HG03095 (cell line): ENCODE measurements around the gene IGSF3.

Experiments
- ATAC-seq: cut with Tn5 transposase; IDR thresholded peaks from one replicate; pipeline ENCODE4 v1.9.1; 2021; ENCODE audit warnings: moderate library complexity; ENCODE audit not compliant: unreplicated experiment

The IGSF3 gene

DNA sequence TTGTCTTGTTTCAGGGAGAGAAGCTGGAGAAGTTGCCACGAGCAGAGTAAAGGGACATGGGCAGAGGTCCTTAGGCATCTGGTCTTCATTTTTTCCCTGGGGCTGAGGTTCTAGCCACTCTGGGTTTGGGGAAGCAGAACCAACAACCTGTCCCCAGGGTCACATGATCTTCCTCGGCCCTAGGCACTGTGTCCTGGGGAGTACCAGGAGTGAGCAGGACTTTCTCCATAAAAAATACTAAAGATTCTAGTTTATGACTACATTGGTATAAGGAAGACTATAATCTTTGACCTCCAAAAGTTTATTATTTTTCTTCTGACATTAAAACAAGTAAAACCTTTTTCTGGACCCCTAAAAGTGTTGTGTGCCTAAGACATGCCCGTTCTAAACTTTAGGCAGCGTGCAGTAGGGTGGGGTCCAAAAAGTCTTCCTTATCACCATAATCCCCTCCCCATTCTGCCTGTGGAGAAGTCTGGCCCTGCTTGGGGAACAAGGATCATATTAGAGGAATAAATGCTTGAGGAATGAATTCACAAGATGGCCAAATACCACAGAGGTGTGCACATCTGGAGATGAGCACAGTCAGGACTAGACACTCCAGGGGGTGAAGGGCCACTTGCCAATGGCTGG, 19.3 kb upstream of the IGSF3 start:
- ATAC-seq, result no peak

DNA sequence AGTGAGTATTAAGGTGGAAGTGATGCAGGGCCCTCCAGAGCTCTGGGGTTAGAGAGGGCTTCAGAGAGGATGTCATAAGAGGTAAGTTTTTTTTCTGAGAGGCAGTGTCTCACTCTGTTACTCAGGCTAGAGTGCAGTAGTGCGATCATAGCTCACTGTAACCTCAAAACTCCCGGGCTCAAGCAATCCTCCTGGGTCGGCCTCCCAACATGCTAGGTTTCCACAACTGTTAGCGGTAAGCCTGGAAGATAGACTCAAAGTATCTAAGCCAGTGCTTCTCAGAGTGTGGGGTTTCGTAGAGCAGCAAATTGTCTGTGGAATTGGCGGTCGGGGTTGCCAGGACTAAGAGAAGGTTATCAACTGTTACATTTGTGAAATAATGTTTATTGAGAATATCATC, 18.6 kb upstream of the IGSF3 start:
- no peak for ATAC-seq

DNA sequence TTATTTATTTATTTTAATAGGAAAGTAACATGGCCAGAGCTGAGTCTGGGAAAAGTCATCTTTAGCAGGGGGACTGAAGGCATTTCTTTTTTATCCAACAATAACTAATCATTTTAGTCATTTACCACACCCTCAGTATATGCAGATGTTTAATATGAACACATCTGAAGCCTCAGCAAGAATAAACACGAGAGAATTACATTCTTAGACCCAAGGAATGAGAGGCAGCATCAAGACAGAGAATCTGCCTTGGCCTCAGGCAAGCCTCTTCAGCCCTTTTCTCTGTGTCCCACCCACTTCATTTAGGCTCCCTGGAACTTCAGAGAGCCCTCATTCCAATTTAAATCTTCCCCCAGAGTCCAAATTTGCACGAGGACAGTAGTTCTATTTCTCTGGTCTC, 17.0 kb upstream of the IGSF3 start:
- ATAC-seq, result no peak

DNA sequence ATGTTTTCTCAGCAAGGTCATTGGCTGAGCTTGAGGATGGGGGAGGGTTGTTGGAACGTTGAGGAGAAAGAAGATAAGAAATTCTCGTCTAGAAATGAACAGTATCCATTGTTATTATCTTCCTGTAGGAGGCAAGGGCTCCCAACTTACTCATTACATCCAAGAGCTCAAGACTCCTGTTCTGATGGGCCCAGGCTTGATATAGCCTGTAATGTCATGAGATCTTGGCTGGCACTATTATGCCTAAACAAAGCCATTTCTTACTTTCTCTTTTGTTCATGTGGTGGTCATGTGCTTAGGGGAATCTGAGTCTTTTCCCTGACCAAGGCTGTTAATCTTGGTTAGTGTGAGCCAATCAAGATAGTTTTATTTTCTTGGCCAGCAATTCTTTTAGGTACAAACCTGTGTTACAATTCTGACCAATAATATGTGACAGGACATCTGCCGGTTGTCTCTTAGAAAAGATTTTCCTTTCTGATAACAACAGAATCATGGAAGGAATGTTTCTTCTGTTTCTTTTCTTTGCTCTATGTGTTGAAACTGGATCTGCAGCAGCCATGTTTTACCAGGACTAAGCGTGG, 15.2 kb upstream of the IGSF3 start:
- ATAC-seq, result no peak

DNA sequence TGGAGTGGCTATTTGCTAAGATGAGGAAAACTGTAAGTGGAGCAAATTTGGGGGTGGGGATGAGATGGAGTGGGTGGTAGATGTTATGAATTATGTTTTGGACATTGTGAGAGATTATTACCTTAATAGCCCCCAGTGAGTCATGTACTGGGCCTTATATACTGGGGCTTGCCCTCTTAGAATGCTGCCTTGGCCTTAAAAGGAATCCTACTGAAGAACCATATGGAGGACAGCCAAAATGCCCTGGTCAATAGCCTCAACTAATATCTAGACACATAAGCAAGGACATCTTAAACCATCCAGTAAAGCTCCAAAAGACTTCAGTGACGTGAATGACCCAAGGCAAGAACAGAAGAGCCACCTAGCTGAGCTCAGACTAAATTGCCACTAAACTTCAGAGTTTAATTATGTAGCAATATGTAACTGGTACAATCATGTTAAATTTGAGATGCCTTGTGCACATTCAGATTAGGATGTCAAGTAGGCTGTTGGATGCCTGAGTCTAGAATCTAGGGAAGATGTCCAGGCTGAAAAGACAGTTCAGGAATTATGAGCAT, 13.9 kb upstream of the IGSF3 start:
- no peak for ATAC-seq

DNA sequence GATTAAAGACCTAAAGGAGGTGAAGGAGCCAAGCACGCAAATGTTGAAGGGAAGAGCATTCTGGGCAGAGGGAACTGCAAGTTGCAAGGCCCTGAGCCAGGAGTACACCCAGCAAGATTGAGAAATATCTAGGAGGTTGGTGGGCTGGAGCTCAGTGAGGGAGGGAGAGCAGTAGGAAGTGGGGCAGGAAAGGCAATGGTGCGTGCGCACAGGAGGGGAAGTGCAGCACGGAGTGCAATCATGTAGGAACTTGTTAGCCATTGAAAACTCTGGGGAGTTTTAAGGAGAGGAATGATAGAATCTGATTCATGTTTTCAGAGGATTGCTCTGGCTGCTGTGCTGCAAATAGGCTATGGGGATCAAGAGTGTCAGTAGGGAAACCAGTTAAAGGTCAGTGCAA, 13.2 kb upstream of the IGSF3 start:
- no peak for ATAC-seq

DNA sequence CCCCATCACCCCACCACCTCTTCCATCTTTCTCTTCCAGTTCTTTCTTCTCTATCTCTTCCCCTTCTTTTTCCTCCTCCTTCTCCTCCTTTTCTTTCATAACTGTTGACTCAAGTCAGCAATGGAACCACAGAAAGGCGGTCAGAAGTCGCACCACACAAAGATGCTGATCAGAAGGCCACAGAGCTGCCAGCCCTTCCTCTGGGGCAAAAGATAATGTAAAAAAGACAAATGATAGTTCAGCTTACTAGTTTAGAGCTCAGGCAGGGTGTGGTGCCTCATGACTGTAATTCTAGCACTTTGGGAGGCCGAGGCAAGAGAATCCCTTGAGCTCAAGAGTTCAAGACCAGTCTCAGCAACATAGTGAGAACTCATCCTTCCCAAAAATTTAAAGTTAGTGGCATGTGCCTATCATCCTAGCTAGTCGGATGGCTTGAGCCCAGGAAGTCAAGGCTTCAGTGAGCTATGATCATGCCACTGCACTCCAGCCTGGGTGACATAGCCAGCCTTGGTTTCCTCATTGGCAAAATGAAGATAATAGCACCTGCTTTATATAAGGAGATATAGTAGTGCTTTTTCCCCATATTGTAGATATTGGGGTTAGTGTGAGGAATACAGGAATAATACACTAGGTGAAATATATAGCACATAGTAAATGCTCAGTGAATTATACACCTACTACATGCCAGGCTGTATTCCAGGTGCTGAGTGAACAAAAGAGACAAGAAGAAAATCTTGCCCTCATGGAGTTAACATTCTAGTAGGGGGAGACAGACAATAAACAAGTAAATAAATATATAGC, 12.5 kb upstream of the IGSF3 start:
- ATAC-seq, result no peak

DNA sequence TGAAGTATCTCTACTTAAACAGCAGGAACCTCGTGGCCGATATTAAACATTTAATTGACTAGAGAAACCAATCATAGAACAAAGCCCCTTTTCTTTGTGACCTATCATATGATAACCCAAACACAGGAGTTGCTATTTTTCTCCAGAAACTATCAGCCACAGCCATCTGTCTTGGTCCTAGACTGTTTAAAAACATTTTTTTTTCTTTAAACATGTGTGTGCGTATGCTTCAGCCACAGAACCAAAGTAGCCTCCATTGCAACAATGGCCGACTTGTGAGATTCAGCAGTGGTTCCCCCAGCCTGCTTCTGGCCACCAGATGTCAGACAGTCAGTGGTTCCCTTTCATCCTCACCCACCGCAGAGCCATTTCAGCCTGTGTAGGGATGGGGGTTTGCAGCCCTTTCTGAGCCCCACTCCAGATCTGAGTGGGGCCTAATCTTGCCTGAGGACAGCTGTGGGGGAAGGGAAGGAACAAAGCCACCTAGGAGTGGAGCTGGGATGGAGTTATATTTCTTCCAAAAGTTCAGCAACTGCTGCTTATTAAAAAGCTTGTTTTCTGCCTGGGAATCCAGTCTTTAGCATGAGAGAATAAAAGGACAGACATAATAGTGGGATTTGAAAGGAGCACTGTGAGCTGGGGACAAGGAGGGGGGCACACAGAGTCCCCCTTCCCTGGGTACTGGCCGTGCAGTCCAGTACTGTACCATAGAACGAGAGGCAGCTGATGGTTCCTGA, 11.7 kb upstream of the IGSF3 start:
- ATAC-seq, result no peak

DNA sequence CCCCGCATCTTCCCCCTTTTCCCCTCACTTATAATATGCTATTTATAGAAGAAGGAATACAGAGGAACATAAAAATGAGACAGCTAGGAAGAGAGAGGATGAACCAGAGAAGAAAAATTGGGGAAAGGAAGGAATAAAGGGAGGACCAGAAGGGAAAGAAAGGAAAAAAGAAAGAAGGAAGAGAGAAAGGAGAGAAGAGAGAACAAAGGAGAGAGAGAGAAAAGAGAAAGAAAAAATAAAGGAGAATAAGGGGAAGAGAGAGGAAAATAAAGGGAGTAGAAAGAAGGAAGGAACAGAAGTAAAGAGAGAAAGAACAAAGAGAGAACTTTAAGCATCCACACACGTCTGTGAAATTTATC, 11.2 kb upstream of the IGSF3 start:
- ATAC-seq, result no peak

DNA sequence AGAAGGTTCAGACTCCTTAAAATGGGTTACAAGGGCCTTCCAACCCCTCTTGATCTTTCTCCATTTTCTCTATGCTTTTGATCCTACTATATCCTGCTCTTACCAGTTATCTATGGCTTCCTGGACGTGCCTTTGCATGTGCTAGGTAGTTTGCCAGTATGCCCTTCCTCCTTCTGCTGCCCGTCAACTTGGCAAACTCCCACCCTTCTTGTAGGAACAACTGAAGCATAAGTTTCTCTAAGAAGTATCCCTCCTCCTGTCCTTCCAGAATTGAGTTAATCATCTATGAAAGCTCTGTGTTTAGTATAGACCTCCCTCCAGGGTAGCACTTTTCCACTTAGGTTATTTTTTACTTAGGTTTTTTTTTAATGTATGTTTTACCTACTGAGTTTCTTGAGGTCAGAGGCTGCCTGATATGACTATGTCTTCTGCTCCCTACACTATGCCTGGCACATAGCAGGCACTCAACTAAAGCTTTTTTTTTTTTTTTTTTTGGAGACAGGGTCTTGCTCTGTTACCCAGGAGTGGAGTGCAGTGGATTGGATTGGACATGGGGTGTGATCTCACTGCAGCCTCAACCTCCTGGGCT, 10.0 kb upstream of the IGSF3 start:
- no peak for ATAC-seq

DNA sequence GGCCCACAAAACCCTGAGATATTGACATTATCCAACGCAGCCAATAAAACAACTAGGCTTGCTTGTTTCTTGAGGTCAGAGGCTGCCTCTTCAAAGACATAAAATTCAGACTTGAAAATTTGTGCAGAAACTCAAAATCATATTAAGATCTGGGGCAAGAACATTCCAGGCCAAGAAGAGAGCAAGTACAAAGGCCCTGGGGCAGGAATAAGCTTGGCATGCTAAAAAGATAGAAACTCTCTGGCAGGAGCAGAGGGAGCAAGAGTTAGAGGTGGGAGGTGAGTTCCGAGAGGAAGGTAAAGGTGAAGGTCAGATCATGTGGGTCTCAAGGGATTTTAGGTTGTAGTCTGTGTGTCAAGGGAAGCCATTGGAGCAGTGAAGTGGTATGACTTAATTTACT, 8.8 kb upstream of the IGSF3 start:
- no peak for ATAC-seq

DNA sequence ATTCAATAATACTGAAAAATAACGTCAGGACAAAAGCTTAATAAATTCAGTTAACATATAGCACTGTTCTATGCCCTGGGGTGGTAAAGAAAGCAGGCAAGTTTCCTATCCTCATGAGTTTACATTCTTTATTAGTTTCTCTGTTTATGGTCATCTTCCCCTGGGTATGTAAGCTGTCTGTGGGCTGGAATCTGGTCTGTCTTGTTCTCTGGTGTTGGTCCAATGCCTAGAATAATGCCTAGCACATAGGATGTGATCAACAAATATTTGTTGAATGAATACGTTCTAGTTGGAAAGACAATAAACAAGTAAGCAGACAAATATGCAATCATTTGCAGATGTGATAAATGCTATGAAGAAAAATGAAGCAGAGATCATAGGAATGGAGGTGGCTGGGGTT, 7.2 kb upstream of the IGSF3 start:
- no peak for ATAC-seq

DNA sequence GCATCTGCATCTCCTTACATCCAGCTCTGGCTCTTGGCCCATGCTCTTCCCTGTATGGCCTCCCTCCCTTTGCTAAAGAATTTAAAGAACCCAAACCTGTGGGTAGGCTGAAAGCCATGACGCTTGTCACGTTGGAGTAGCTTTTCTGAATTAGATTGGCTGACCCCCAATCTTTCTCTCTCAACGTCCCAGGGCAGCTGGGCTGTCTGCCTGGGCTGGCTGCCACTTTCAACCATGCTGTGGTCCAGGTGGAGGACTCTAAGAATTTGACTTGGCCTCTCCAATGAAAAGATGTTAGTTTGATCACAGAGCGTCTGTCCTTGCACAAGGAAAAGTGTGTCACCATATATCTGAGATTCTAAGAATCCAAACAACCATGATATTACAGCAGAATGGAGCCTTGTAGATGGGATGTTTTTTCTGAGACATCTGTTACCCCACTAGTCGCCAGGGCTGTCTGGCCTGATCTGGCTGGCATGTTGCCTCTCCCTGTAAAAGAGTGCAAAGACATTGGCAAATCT, 6.5 kb upstream of the IGSF3 start:
- ATAC-seq, result no peak

DNA sequence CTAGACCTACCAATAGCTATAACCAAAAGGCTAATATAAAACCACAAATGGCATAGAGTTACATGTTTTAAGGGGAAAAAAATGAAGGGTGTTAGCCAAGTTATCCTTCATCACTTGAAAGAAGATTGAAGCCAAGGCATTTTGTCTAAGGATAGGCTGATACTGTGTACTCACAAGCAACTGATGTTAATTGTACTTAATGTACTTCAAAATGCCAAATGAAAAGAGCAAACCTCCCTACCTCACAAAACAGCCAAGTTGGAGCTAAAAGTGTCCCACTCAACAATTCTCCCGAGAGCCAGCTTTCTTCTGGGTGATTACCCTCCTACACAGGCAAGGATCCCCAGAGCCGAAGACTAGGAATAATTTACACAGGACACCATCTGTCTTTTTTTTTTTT, 4.4 kb upstream of the IGSF3 start:
- no peak for ATAC-seq

DNA sequence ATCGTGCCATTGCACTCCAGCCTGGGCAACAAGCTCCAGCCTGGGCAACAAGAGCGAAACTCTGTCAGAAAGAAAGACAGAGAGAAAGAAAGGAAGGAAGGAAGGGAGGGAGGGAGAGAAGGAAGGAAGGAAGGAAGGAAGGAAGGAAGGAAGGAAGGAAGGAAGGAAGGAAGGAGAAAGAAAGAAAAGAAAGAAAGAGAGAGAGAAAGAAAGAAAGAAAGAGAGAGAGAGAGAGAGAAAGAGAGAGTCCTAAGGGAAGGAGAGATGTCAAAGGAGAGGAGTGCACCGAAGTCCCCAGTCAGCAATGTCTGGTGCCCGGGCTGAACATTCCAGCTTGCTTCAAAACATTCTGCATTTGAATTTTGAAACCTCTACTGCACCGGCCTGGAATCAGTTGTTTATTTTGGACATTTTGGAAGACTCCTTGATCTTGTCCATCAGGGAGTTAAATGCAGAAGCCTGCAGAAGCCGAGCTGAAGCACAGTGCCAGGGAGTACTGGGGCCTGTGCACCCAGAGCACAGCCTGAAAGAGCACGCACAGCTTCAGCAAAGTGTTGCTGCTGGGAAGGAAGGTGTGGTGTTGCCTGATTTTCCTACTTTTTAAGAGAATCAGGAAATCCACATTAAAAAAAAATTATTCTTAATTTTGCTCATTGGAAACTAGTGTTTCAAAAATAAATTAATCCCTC, 3.7 kb upstream of the IGSF3 start:
- ATAC-seq, result no peak

DNA sequence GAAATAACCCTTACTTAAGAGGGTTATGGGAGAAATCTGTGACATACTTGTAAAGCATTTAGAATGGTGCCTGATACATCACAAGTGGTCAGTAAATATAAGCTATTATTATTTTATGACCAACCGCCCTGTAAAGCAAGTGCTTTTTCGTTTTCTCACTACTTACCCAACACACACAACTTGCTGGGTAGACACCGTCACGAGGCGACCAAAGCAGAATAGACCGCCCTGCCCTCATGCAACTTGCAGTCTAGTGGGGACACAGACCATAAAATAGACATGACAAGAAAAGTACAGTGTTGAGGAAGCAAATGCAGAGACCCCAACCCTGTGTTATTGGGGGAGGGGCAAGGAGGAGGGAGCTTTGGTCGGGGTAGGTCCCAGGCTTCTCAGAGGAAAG, 744 bp upstream of the IGSF3 start:
- ATAC-seq, result no peak

DNA sequence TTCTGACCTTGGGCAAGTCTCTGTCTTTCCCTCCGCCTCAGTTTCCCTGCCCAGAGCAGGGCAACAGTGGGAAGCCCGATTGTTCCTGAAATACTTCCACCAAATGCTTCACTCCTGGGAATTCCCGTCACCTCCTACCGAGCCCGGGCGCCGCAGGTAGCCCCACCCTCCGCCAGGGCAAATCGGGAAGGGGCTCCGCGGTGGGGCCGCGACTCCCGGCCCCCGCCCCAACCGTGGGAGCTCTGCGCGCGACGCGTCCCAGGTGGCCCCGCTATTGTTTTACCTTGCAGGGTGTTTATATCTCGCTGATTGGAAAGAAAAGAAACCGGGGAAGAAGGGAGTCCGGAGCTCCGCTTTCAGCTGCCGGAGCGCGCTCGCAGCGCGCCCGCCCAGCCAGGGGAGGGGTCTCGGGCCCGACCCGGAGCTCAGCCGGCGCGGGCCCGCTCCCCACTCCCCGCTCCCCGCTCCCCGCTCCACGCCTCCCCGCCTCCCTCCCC, 407 bp downstream of the IGSF3 start:
- peak; percentile 5 for ATAC-seq

DNA sequence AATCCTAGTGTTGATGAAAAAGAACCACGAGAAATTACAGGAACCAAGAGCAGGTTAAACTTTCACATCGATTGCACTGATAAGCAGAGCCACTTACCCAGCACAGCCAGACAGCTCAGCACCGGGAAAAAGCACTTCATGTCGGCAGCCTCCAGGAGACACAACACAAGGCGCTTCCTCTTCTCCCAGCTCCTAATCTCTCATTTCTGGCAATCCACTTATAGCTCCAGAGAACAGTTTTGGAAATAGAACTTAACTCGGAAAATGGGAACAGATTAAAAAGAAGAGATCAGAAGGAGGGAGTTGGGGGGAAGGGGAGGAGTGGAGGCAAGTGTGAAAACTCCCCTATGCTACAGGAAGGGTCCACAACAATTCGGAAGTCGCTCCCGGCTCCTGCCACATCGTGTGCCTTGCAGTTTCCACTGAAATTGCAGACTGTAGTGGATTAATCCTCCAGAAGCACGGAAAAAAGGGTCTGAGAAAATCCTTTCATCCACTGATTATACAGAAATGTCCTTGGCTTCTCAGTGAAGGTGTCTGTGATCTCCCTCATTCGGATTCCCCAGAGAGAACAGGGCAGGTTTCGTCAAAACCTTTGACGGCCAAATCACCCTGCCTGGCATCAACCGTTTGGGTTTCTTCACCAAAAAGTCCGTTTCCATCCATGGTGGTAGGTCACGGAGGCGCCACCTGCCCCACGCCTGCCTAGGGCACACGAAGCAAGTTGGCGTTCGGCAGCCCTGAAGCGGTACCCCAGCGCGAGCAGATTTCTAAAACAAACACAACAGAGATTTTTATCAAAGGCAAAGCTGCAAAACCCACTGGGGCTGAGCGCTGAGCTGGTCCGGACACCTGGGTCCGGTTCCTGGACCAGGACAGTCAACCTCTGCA, 1.1 kb downstream of the IGSF3 start:
- ATAC-seq, result no peak

DNA sequence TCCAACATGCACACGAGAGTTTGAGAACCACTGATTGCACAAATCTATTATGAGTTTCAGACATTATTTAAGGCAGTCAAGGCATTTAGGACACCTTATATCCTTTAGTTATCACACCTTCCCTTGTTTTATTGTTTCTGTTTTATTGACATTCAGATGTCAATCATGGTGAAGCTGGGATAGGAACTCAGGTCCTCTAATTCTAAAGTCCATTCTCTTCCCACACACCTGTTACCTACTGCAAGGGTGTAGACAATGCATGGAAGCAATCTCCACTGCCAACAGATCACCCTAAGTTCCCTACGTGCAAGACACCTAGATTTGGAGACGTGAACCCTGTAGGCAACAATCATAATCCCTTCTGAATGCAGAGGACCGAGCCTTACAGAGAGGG, 2.6 kb downstream of the IGSF3 start:
- no peak for ATAC-seq
